ENCODE results near the gene ZNF408. TPM values are rescaled to one million over a fixed set of nuclear protein-coding genes. Genes with fewer than 3 reads are reported as not detected.

Gene ZNF408
- total RNA-seq, 2 donors from 2014 or later, result 10.5 to 15.1 TPM

DNA sequence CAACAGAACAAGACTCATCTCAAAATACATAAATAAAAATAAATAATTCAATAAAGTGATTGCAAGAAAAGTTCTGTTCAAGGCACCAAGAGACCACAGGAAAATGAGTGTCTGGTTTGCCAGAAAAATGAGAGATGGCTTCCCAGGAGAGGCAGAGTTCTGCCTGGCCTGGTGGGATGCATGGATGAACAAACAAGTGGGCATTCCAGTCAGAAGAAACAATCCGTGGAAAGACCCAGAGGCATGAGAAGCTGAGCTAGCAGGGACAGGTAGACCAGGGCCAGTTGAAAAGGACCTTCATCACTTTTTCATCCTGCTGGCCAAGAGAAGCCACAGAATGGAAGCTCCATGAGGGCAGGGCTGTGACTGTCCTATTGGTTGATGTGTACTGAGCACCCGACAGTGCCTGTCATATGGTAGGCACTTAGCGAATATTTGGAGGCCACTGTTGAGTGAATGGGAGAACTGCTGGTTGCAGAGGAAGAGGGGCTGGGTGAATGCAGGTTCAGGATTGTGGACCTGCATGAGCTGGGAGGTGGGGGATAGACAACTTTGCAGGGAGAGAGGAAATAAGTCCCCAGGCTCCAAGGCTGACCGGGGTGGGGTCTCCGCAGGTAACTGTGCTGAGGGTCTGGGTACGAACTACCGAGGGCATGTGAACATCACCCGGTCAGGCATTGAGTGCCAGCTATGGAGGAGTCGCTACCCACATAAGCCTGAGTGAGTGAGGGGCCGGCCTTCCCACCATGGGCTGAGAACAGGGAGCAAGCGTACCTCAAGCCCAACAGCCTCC is 21.9 kb downstream of the ZNF408 start:
- Mint-ChIP-seq H3K9me3 (no peaks in the 10 kb centered on the region), H3K36me3 (ENCODE audit: low read depth) (no peaks in the 10 kb centered on the region), H3K4me1 (peaks cover 5% of the 10 kb centered on the region), H3K27me3 (no peaks in the 10 kb centered on the region), H3K4me3 (no peak overlapping the region), H3K27ac (peak overlapping the region; percentile 14)
- no peak for ATAC-seq (replicated peaks)

DNA sequence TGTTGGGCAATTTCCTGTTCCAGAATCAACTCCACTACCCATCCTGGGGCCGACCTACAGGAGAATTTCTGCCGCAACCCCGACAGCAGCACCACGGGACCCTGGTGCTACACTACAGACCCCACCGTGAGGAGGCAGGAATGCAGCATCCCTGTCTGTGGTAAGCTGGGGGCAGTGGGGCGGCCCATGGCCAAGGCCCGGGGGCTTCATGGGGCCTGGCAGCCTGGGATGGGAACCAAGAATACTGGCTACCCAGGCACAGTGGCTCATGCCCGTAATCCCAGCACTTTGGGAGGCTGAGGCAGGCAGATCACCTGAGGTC is 22.5 kb downstream of the ZNF408 start:
- Mint-ChIP-seq H3K4me3 (no peak overlapping the region), H3K36me3 (ENCODE audit: low read depth) (no peaks in the 10 kb centered on the region), H3K4me1 (peaks cover 5% of the 10 kb centered on the region), H3K27me3 (no peaks in the 10 kb centered on the region), H3K9me3 (no peaks in the 10 kb centered on the region), H3K27ac (no peak overlapping the region)
- ATAC-seq (replicated peaks), result no peak

DNA sequence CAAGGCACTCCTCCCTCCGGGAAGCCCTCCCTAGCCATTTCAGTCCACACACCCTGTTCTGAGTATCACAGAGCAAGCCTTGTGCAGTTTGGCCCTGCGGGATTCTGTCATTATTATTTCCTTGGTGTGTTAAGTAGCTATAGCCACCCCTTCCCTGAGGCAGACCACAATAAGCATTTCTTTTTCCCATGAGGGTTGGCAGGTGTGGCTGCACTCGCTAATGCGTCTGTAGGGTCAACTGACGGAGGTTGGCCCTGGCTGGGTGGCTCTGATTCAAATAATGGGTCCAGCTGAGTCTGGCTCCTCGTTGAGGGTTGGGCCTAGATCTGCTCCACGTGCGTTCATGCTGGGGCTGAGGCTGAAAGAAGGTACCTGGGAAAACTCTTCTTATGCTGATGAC is 23.3 kb downstream of the ZNF408 start:
- Mint-ChIP-seq H3K9me3 (no peaks in the 10 kb centered on the region), H3K4me1 (no peaks in the 10 kb centered on the region), H3K36me3 (ENCODE audit: low read depth) (no peaks in the 10 kb centered on the region), H3K27ac (no peak overlapping the region), H3K4me3 (no peak overlapping the region), H3K27me3 (no peaks in the 10 kb centered on the region)
- no peak for ATAC-seq (replicated peaks)

DNA sequence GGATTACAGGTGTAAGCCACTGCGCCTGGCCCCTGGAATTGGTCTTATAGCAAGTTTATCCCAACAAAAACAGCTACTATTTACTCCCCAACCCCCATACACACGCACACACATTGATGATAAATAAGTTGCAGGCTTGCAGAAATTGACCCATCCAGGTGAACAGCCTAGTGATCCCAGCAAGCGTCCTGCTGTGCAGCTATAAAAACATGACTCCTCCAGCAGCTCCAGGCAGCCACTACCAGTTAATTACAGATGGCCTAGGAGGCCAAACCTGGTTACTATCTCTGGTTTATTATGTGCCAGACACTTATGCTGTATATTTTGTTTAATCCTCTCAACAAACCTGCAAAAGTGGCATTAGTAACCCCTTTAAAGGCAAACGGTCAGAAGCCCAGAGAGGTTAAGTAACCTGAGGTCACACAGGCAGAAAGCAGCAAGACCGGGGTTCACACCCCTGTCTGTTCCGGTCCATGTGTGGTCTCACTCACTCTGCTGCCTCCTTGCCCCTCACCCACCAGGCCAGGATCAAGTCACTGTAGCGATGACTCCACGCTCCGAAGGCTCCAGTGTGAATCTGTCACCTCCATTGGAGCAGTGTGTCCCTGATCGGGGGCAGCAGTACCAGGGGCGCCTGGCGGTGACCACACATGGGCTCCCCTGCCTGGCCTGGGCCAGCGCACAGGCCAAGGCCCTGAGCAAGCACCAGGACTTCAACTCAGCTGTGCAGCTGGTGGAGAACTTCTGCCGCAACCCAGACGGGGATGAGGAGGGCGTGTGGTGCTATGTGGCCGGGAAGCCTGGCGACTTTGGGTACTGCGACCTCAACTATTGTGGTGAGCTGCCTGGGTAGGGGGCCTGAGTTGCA is 24.7 kb downstream of the ZNF408 start:
- Mint-ChIP-seq H3K4me1 (no peaks in the 10 kb centered on the region), H3K27me3 (no peaks in the 10 kb centered on the region), H3K4me3 (no peak overlapping the region), H3K36me3 (ENCODE audit: low read depth) (no peaks in the 10 kb centered on the region), H3K27ac (no peak overlapping the region), H3K9me3 (no peaks in the 10 kb centered on the region)
- no peak for ATAC-seq (replicated peaks)

DNA sequence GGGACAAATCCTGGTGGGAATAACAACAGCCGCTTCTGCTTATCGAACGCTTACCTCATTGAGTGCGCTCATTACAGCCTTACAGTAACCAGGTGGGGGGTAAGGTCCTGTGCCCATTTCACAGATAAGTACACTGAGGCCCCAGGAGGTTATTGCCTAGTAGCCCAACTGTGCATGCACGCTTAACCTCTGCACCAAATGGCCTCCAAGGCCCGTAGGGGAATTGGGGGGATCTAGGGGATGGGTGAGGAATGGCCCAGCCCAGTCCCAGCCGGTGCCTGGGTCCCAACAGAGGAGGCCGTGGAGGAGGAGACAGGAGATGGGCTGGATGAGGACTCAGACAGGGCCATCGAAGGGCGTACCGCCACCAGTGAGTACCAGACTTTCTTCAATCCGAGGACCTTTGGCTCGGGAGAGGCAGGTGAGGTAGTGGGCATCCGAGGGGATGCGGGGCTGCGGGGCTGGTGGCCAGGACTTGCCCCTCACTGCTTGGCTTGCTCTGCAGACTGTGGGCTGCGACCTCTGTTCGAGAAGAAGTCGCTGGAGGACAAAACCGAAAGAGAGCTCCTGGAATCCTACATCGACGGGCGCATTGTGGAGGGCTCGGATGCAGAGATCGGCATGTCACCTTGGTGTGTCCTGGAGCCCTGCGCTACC is 25.5 kb downstream of the ZNF408 start:
- no peaks in the 10 kb centered on the region for H3K4me1 Mint-ChIP-seq
- no peaks in the 10 kb centered on the region for H3K9me3 Mint-ChIP-seq
- no peaks in the 10 kb centered on the region for H3K27me3 Mint-ChIP-seq
- no peaks in the 10 kb centered on the region for H3K36me3 Mint-ChIP-seq (ENCODE audit: low read depth)
- H3K4me3 Mint-ChIP-seq, result no peak overlapping the region
- no peak for ATAC-seq (replicated peaks)
- no peak overlapping the region for H3K27ac Mint-ChIP-seq

DNA sequence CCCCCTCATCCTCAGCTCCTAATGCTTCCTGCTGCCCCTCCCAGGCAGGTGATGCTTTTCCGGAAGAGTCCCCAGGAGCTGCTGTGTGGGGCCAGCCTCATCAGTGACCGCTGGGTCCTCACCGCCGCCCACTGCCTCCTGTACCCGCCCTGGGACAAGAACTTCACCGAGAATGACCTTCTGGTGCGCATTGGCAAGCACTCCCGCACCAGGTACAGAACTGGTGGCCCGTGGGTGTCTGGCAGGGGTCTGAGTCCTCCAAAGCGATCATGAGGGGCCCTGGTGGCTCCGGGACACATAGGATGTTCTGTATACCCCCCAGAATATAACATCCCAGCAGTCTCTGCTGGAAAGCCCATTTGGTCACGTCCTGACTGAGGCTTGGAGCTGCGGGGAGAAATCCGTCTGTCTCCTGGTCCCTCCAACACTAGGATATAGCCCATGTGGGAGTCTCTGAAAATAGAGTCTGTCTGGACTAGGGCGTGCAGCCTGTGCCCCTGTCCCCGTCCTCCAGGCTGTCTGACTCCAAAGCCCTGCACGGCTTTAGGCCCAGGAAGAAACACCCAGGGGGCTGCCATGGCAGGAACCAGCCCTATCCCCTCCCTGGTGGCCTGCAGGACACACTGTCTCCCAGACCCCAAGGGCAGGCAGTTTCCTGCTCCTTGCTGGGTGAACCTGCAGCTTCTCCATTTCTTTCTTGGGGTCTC is 27.3 kb downstream of the ZNF408 start:
- ATAC-seq (replicated peaks), result no peak
- no peaks in the 10 kb centered on the region for H3K36me3 Mint-ChIP-seq (ENCODE audit: low read depth)
- H3K9me3 Mint-ChIP-seq, result no peaks in the 10 kb centered on the region
- H3K4me3 Mint-ChIP-seq, result no peak overlapping the region
- H3K27ac Mint-ChIP-seq, result no peak overlapping the region
- no peaks in the 10 kb centered on the region for H3K27me3 Mint-ChIP-seq
- H3K4me1 Mint-ChIP-seq, result no peaks in the 10 kb centered on the region

DNA sequence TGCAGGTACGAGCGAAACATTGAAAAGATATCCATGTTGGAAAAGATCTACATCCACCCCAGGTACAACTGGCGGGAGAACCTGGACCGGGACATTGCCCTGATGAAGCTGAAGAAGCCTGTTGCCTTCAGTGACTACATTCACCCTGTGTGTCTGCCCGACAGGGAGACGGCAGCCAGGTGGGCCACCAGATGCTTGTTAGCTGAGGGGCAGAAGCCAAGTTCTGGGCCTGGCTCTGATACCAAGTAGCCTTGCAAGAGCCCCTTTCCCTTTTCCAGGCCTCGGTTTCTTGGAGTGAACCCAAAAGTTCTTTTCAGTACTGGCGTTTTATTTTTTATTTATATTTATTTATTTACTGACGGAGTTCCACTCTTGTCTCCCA is 27.8 kb downstream of the ZNF408 start:
- Mint-ChIP-seq H3K4me1 (no peaks in the 10 kb centered on the region), H3K9me3 (no peaks in the 10 kb centered on the region), H3K36me3 (ENCODE audit: low read depth) (no peaks in the 10 kb centered on the region), H3K27ac (no peak overlapping the region), H3K4me3 (no peak overlapping the region), H3K27me3 (no peaks in the 10 kb centered on the region)
- no peak for ATAC-seq (replicated peaks)

DNA sequence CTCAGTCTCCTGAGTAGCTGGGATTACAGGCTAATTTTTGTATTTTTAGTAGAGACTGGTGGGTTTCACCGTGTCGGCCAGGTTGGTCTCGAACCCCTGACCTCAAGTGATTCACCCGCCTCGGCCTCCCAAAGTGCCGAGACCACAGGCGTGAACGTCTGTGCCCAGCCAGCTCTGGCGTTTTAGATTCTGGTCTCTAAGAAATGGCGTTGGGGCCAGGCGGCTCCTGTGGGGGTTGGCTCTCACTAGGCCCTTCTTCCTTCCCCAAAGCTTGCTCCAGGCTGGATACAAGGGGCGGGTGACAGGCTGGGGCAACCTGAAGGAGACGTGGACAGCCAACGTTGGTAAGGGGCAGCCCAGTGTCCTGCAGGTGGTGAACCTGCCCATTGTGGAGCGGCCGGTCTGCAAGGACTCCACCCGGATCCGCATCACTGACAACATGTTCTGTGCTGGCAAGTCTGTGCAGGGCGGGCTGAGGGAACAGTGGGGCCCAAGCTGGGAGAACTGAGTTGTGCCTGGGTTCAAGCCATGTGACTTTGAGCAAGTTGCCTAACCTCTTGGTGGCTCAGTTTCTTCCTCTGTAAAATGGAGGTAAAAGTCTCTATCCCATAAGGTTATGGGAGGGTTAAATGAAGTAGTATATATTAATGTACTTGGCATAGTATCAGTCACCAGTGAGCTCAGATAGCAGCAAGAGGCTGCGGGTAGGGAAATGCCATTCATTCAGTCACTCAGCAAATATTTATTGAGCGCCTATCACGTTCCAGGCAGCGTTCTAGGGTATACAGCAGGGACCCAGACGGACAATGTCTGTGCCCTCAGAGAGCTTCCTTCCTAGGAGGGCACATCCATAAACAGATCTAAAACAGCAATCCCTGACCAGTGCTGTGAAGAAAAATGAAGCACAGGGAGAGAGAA is 28.5 kb downstream of the ZNF408 start:
- Mint-ChIP-seq H3K36me3 (ENCODE audit: low read depth) (no peaks in the 10 kb centered on the region), H3K4me1 (no peaks in the 10 kb centered on the region), H3K9me3 (no peaks in the 10 kb centered on the region), H3K4me3 (no peak overlapping the region), H3K27me3 (no peaks in the 10 kb centered on the region), H3K27ac (no peak overlapping the region)
- no peak for ATAC-seq (replicated peaks)

DNA sequence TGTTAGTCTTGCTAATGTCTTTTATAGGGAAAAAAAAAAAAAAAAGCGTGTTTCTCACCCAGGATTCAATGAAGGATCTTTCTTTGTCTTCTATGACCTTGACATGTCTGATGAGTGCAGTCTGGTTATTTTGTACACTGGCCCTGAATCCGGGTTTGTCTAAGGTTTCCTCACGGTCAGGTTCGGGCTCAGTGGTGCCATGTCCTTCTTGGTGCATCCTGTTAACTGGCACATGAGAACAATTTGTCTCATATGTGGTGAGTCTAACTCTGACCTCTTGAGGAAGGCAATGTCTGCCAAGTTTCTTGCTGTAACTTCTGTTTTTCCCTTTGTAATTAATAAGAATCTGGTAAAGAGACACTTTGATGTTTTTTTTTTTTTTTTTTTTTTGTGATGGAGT is 30.7 kb downstream of the ZNF408 start:
- Mint-ChIP-seq H3K4me3 (no peak overlapping the region), H3K4me1 (no peaks in the 10 kb centered on the region), H3K27ac (no peak overlapping the region), H3K36me3 (ENCODE audit: low read depth) (no peaks in the 10 kb centered on the region), H3K27me3 (no peaks in the 10 kb centered on the region), H3K9me3 (no peaks in the 10 kb centered on the region)
- ATAC-seq (replicated peaks), result no peak

DNA sequence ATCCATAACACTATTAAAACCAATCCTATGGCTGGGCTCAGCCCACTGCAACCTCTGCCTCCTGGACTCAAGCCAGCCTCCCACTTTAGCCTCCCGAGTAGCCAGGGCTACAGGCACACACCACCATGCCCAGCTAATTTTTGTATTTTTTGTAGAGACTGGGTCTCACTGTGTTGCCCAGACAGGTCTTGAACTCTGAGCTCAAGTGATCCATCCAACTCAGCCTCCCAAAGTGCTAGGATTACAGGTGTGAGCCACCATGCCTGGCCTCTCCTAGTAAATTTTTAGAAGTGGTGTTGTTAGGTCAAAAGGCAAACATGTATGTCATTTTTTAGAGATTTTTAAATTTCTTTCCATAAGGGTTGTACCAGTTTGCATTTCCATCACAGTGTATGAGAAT is 32.4 kb downstream of the ZNF408 start:
- Mint-ChIP-seq H3K36me3 (ENCODE audit: low read depth) (no peaks in the 10 kb centered on the region), H3K4me3 (no peak overlapping the region), H3K9me3 (no peaks in the 10 kb centered on the region), H3K27ac (no peak overlapping the region), H3K4me1 (no peaks in the 10 kb centered on the region), H3K27me3 (no peaks in the 10 kb centered on the region)
- ATAC-seq (replicated peaks), result no peak

DNA sequence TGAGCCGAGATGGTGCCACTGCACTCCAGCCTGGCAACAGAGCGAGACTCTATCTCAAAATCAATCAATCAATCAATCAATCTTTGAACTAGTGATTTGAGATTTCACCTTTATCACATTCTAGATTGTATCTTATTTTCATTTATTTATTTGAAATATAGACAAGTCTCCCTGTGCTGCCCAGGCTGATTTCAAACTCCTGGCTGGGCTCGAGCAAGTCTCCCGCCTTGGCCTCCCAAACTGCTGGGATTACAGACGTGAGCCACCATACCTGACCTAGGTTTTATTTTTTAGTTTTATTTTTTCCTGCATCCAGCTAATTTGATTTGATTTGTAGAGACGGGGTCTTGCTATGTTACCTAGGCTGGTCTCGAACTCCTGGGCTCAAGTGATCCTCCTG is 35.3 kb downstream of the ZNF408 start:
- Mint-ChIP-seq H3K27ac (no peak overlapping the region), H3K4me3 (no peak overlapping the region)

DNA sequence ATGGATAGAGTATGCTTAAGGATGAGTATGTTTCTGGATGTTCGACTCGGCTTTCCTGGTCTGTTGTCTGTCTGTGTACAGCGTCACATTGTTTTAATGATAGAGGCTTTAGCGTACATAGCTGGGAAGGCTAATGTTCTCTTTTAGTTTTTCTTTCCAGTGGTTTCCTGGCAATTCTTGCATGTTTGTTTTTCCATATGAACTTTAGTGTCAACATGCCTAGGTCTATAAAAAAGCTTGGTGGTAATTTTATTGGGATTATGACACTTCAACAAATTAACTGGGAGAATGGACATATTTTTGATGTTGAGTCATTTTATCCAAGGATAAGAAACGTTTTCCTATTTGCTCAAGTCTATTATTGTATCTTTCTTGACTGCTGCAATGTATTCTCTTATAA is 35.8 kb downstream of the ZNF408 start:
- ATAC-seq (replicated peaks), result no peak
- Mint-ChIP-seq H3K9me3 (no peaks in the 10 kb centered on the region), H3K4me3 (no peak overlapping the region), H3K36me3 (ENCODE audit: low read depth) (peaks cover 7% of the 10 kb centered on the region), H3K27ac (no peak overlapping the region), H3K27me3 (no peaks in the 10 kb centered on the region), H3K4me1 (no peaks in the 10 kb centered on the region)

More for the DNA sequence above, 35.3 kb downstream of the ZNF408 start:
- H3K4me1 Mint-ChIP-seq, result no peaks in the 10 kb centered on the region
- H3K36me3 Mint-ChIP-seq (ENCODE audit: low read depth), result peaks cover 3% of the 10 kb centered on the region
- no peaks in the 10 kb centered on the region for H3K27me3 Mint-ChIP-seq
- ATAC-seq (replicated peaks), result no peak
- no peaks in the 10 kb centered on the region for H3K9me3 Mint-ChIP-seq

DNA sequence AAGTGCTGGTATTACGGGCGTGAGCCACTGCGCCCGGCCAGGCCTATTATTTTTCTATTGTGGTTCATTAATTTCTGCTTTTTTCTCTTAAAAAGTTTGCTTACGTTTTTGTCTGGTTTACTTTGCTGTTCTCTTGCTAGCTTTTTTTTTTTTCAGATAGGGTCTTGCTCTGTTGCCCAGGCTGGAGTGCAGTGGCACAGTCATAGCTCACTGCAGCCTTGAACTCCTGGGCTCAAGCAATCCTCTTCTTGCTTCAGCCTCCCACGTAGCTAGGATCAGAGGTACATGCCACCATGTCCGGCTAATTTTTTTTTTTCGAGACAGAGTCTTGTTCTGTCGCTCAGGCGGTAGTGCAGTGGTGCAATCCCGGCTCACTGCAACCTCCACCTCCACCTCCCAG is 36.9 kb downstream of the ZNF408 start:
- Mint-ChIP-seq H3K4me1 (no peaks in the 10 kb centered on the region), H3K27me3 (no peaks in the 10 kb centered on the region), H3K9me3 (no peaks in the 10 kb centered on the region)

DNA sequence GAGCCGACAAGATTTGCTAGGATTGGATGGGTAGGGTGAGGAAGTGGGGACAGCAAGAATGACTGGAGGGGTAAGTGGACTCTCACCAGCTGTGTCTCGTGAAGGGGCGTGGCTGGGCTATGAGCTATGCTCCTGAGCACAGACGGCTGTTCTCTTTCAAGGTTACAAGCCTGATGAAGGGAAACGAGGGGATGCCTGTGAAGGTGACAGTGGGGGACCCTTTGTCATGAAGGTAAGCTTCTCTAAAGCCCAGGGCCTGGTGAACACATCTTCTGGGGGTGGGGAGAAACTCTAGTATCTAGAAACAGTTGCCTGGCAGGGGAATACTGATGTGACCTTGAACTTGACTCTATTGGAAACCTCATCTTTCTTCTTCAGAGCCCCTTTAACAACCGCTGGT is 38.1 kb downstream of the ZNF408 start:
- Mint-ChIP-seq H3K36me3 (ENCODE audit: low read depth) (peaks cover 30% of the 10 kb centered on the region), H3K4me1 (no peaks in the 10 kb centered on the region), H3K9me3 (no peaks in the 10 kb centered on the region), H3K27me3 (no peaks in the 10 kb centered on the region), H3K27ac (no peak overlapping the region), H3K4me3 (no peak overlapping the region)
- ATAC-seq (replicated peaks), result no peak

More for the DNA sequence above, 36.9 kb downstream of the ZNF408 start:
- peaks cover 18% of the 10 kb centered on the region for H3K36me3 Mint-ChIP-seq (ENCODE audit: low read depth)
- ATAC-seq (replicated peaks), result no peak
- H3K4me3 Mint-ChIP-seq, result no peak overlapping the region
- H3K27ac Mint-ChIP-seq, result no peak overlapping the region
